Neural cell (in vitro differentiated cells): ENCODE measurements around the gene THAP2. TPM values are rescaled to one million over a fixed set of nuclear protein-coding genes. Genes with fewer than 3 reads are reported as not detected.
A peak's percentile ranks its signal among the peaks of the same experiment; 100 is the strongest.

Experiments
- H2AFZ ChIP-seq: fragments of 200-600, 300-800 bp; sonication (generic), shearing (Covaris generic); 2 replicates; pipeline ENCODE4 v1.6.0; 2014; ENCODE audit warnings: low read depth, mild to moderate bottlenecking, antibody characterized with exemption, low read length, moderate library complexity
- H3F3A ChIP-seq: fragments of 200-600 bp; shearing (Covaris generic); 2 replicates; pipeline ENCODE4 v1.6.1; 2016; ENCODE audit warnings: mild to moderate bottlenecking, moderate library complexity, mixed read lengths, antibody characterized with exemption, low read length; ENCODE audit not compliant: insufficient read depth, poor library complexity, severe bottlenecking
- H3K27ac ChIP-seq: fragments of 200-600, 300-800 bp; sonication (generic), shearing (Covaris generic); 2 replicates; pipeline ENCODE4 v1.5.1; 2014; ENCODE audit warnings: mild to moderate bottlenecking, low read length, moderate library complexity
- H3K27me3 ChIP-seq: fragments of 300-800, 200-600 bp; sonication (generic), shearing (Covaris generic); 2 replicates; pipeline ENCODE4 v1.6.0; 2014; ENCODE audit warnings: mild to moderate bottlenecking, low read depth, low read length, moderate library complexity; ENCODE audit not compliant: insufficient read depth
- H3K36me3 ChIP-seq: fragments of 300-800, 200-600 bp; sonication (generic), shearing (Covaris generic); 2 replicates; pipeline ENCODE4 v1.5.1; 2014; ENCODE audit warnings: mild to moderate bottlenecking, antibody characterized with exemption, low read length, moderate library complexity; ENCODE audit not compliant: insufficient read depth
- H3K4me2 ChIP-seq: fragments of 300-800, 200-600 bp; sonication (generic), shearing (Covaris generic); 2 replicates; pipeline ENCODE4 v1.6.0; 2014; ENCODE audit warnings: mild to moderate bottlenecking, low read length
- H3K4me3 ChIP-seq: fragments of 300-800, 200-600 bp; sonication (generic), shearing (Covaris generic); 2 replicates; pipeline ENCODE4 v1.5.1; 2014; ENCODE audit warnings: mild to moderate bottlenecking, low read length, moderate library complexity
- H3K79me2 ChIP-seq: fragments of 200-600 bp; shearing (Covaris generic); replicated peaks from 2 replicates; pipeline ENCODE4 v1.6.0; 2014; ENCODE audit warnings: mild to moderate bottlenecking, low read length, moderate library complexity; ENCODE audit not compliant: insufficient read depth
- H3K9ac ChIP-seq: fragments of 300-800, 200-600 bp; sonication (generic), shearing (Covaris generic); 2 replicates; pipeline ENCODE4 v1.6.1; 2016; ENCODE audit warnings: mild to moderate bottlenecking, low read length, mixed read lengths
- H3K9me2 ChIP-seq: fragments of 200-600 bp; shearing (Covaris generic); 2 replicates; pipeline ENCODE4 v1.6.1; 2016; ENCODE audit warnings: mild to moderate bottlenecking, low read length, mixed read lengths; ENCODE audit not compliant: insufficient read depth
- H3K9me3 ChIP-seq: fragments of 200-600, 300-800 bp; sonication (generic), shearing (Covaris generic); 2 replicates; pipeline ENCODE4 v1.6.1; 2016; ENCODE audit warnings: mild to moderate bottlenecking, mixed run types, low read length, moderate library complexity, mixed read lengths
- H4K20me1 ChIP-seq: fragments of 200-600 bp; shearing (Covaris generic); 2 replicates; pipeline ENCODE4 v1.6.1; 2016; ENCODE audit warnings: mild to moderate bottlenecking, mixed run types; ENCODE audit not compliant: insufficient read depth
- CTCF ChIP-seq: fragments of 450-650 bp; IDR thresholded peaks from 2 replicates; pipeline ENCODE4 v1.5.1; 2014; ENCODE audit warnings: antibody characterized with exemption, mild to moderate bottlenecking, moderate library complexity; ENCODE audit not compliant: poor library complexity, severe bottlenecking
- EP300 ChIP-seq: fragments of 450-650 bp; conservative IDR thresholded peaks from 2 replicates; pipeline ENCODE4 v1.6.1; 2014; ENCODE audit warnings: antibody characterized with exemption, mild to moderate bottlenecking, moderate library complexity; ENCODE audit not compliant: poor library complexity, severe bottlenecking
- EZH2 ChIP-seq: fragments of 200-600, 300-800 bp; shearing (Covaris generic), sonication (generic); IDR thresholded peaks from 2 replicates; pipeline ENCODE4 v1.6.1; 2014; ENCODE audit warnings: antibody characterized with exemption, low read length, borderline replicate concordance, mild to moderate bottlenecking; ENCODE audit not compliant: insufficient read depth, poor library complexity, severe bottlenecking
- MXI1 ChIP-seq: fragments of 450-650 bp; conservative IDR thresholded peaks from 2 replicates; pipeline ENCODE4 v1.6.1; 2014; ENCODE audit warnings: antibody characterized with exemption, mild to moderate bottlenecking; ENCODE audit not compliant: poor library complexity, severe bottlenecking
- POLR2AphosphoS5 ChIP-seq: IDR thresholded peaks from 2 replicates; pipeline ENCODE4 v1.6.1; 2012
- RAD21 ChIP-seq: fragments of 450-650 bp; conservative IDR thresholded peaks from 2 replicates; pipeline ENCODE4 v1.6.1; 2014; ENCODE audit warnings: antibody characterized with exemption, mild to moderate bottlenecking, moderate library complexity
- REST ChIP-seq: IDR thresholded peaks from 2 replicates; pipeline ENCODE4 v1.6.1; 2012; ENCODE audit warnings: borderline replicate concordance
- SMC3 ChIP-seq: fragments of 450-650 bp; conservative IDR thresholded peaks from 2 replicates; pipeline ENCODE4 v1.6.1; 2014; ENCODE audit warnings: antibody characterized with exemption, mild to moderate bottlenecking, moderate library complexity; ENCODE audit not compliant: poor library complexity
- TAF1 ChIP-seq: IDR thresholded peaks from 2 replicates; pipeline ENCODE4 v1.6.1; 2012; ENCODE audit warnings: low read depth
- polyA plus RNA-seq: library from polyadenylated mRNA; depleted of rRNA; stranded (reverse); fragments of >200 nt; gene quantifications from 2 replicates; pipeline ENCODE4 v1.2.3, GENCODE V29; 2014

THAP2 gene
- polyA plus RNA-seq, 1 donor from 2014 or later: 15.5 TPM

GRCh38 chr12:71664411-71665089 lies 449 bp downstream of the THAP2 start:
- Histone ChIP-seq H3F3A (no peaks in the 10 kb centered on the region), H3K4me3 (peak overlapping the region; percentile 82), H3K4me2 (peak overlapping the region; percentile 86), H3K36me3 (no peaks in the 10 kb centered on the region), H3K9me2 (no peaks in the 10 kb centered on the region), H3K79me2 (peaks cover 48% of the 10 kb centered on the region), H2AFZ (peak overlapping the region; percentile 95), H4K20me1 (no peaks in the 10 kb centered on the region), H3K9me3 (no peaks in the 10 kb centered on the region), H3K27ac (peak overlapping the region; percentile 98), H3K27me3 (no peaks in the 10 kb centered on the region), H3K9ac (peak overlapping the region; percentile 97)
- TF ChIP-seq MXI1 (peak; percentile 32), RAD21 (no peak), POLR2AphosphoS5 (peak; percentile 3), TAF1 (peak; percentile 97), EZH2 (no peak), EP300 (peak; percentile 49), CTCF (no peak), SMC3 (peak; percentile 35), REST (peak; percentile 94)

GRCh38 chr12:71665090-71665463 lies 976 bp downstream of the THAP2 start:
- TF ChIP-seq EZH2: no peak
- TF ChIP-seq MXI1: peak; percentile 67
- Histone ChIP-seq H3F3A (no peaks in the 10 kb centered on the region), H3K4me3 (peak overlapping the region; percentile 82), H3K9me2 (no peaks in the 10 kb centered on the region), H3K9me3 (no peaks in the 10 kb centered on the region), H3K4me2 (peak overlapping the region; percentile 86), H4K20me1 (no peaks in the 10 kb centered on the region), H2AFZ (peak overlapping the region; percentile 95), H3K79me2 (peaks cover 48% of the 10 kb centered on the region), H3K36me3 (no peaks in the 10 kb centered on the region), H3K9ac (peak overlapping the region; percentile 97), H3K27ac (peak overlapping the region; percentile 98), H3K27me3 (no peaks in the 10 kb centered on the region)
